Activated T-helper 1 cell treated with anti-CD3 and anti-CD28 coated beads, Interleukin-12 subunit alpha, Interleukin-12 subunit beta, Interleukin-2, Interleukin-4 antibody, amounts not matched to agents 30 ng/mL and 10 ng/mL and 1 ng/mL, durations not matched to agents 14 hours and 24 hours and 36 hours (primary cell): ENCODE data around the gene TOP3B. TPM values are rescaled to one million over a fixed set of nuclear protein-coding genes. Genes with fewer than 3 reads are reported as not detected.
"Not testable (repeated sequence)": the region's sequence is repeated elsewhere in the genome, so short reads cannot be mapped to it uniquely, and the experiment has no call there.

Experiments used
- DNase-seq: peaks from one replicate; pipeline ENCODE4 v3.0.0; 2021; ENCODE audit warnings: low spot score
- H3K27ac Mint-ChIP-seq: one replicate; pipeline ENCODE4 v1.8.0; 2021; ENCODE audit warnings: mild to moderate bottlenecking, mixed read lengths
- H3K27me3 Mint-ChIP-seq: one replicate; pipeline ENCODE4 v1.8.0; 2022; ENCODE audit warnings: mild to moderate bottlenecking, moderate library complexity, mixed read lengths; ENCODE audit not compliant: insufficient read depth
- H3K36me3 Mint-ChIP-seq: one replicate; pipeline ENCODE4 v1.8.0; 2021; ENCODE audit warnings: low read depth, mixed read lengths
- H3K4me1 Mint-ChIP-seq: one replicate; pipeline ENCODE4 v1.8.0; 2021; ENCODE audit warnings: low read depth, mixed read lengths
- H3K4me3 Mint-ChIP-seq: one replicate; pipeline ENCODE4 v1.8.0; 2021; ENCODE audit warnings: mild to moderate bottlenecking, moderate library complexity, mixed read lengths
- H3K9me3 Mint-ChIP-seq: one replicate; pipeline ENCODE4 v1.8.0; 2021; ENCODE audit warnings: mixed read lengths
- intact Hi-C: fragments of 100-400 bp; cut with micrococcal nuclease; formaldehyde crosslinking; loops from one replicate; pipeline ENCODE4 v1.15.1; 2024
- total RNA-seq: library from RNA; stranded (reverse); gene quantifications from 2 replicates; pipeline ENCODE4 v1.2.3, GENCODE V29; 2022

TOP3B gene
- total RNA-seq, 1 donor from 2014 or later, result 48.4 TPM

DNA sequence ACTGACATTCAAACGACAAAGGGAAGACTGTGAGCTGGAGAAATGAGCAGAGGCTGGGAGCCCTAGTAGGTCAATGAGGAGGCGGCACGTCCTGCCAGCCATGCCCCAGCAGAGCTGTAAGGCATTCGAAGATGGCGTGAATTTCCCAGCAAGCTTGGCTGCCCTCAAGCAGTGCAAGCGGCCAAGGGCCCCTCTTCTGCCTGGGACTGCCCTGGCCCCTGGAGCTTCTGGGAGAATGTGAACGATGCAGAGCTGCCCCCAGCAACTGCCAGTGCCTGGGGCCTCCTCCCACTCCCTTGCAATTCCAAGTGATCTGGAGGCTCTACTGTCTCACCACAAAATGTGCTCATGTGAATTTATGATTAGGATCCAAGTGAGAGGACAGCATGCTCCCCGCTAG is 34.2 kb downstream of the TOP3B start:
- Mint-ChIP-seq H3K27ac (no peak overlapping the region), H3K36me3 (peaks cover 8% of the 10 kb centered on the region), H3K27me3 (no peaks in the 10 kb centered on the region), H3K9me3 (no peaks in the 10 kb centered on the region), H3K4me1 (peaks cover 12% of the 10 kb centered on the region), H3K4me3 (no peak overlapping the region)
- DNase-seq, result no peak
- intact Hi-C loops, result no loop called here

- intact Hi-C loops, result no loop called here
- Mint-ChIP-seq H3K27me3 (no peaks in the 10 kb centered on the region), H3K36me3 (peaks cover 8% of the 10 kb centered on the region), H3K9me3 (no peaks in the 10 kb centered on the region), H3K4me1 (peaks cover 20% of the 10 kb centered on the region), H3K4me3 (no peak overlapping the region), H3K27ac (no peak overlapping the region)
- DNase-seq, result no peak
Measured at GRCh38 chr22:21947040-21948014, 35.3 kb downstream of the TOP3B start.

DNA sequence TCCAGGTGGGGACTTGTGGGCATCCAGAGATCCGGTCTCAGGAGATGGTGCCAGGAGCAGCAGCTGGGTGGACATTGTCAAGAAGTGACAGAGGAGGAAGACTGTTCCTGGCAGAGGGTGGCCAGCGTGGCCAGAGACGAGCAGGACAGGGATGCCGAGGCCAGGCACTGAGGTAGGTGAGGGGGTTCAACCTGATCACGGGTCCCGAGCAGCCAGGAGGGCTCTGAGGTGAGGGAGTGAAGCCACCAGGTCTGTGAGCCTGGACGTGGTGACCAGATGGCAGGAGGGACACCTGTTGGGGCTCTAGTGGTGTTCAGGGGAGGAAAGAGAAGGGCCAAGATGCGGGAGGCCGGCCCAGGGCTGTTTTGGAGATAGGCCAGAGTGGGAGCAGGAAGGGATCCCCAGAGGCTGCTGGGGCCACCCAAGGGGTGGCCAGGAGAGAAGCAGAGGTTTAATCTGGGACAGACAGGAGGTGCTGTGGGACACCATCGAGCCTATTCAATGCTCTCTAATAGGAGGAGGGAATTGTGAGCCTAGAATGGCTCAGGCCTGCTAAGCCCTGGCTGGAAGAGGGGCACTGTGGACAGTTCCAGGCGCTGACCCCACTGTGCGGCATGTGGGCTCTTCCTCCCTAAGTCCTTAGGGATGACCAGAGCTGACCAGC is 36.2 kb downstream of the TOP3B start:
- peaks cover 7% of the 10 kb centered on the region for H3K36me3 Mint-ChIP-seq
- DNase-seq, result no peak
- H3K4me3 Mint-ChIP-seq, result no peak overlapping the region
- H3K9me3 Mint-ChIP-seq, result no peaks in the 10 kb centered on the region
- intact Hi-C loops, result no loop called here
- no peaks in the 10 kb centered on the region for H3K27me3 Mint-ChIP-seq
- H3K27ac Mint-ChIP-seq, result peak overlapping the region; percentile 26
- peaks cover 24% of the 10 kb centered on the region for H3K4me1 Mint-ChIP-seq

- H3K27me3 Mint-ChIP-seq, result no peaks in the 10 kb centered on the region
- H3K9me3 Mint-ChIP-seq, result no peaks in the 10 kb centered on the region
- peaks cover 10% of the 10 kb centered on the region for H3K36me3 Mint-ChIP-seq
- DNase-seq, result no peak
- H3K4me1 Mint-ChIP-seq, result peaks cover 27% of the 10 kb centered on the region
- H3K27ac Mint-ChIP-seq, result peak overlapping the region; percentile 26
- intact Hi-C loops, result no loop called here
- no peak overlapping the region for H3K4me3 Mint-ChIP-seq
Measured at GRCh38 chr22:21945453-21946261, 36.9 kb downstream of the TOP3B start.

- H3K9me3 Mint-ChIP-seq, result no peaks in the 10 kb centered on the region
- H3K4me1 Mint-ChIP-seq, result peaks cover 27% of the 10 kb centered on the region
- no peaks in the 10 kb centered on the region for H3K27me3 Mint-ChIP-seq
- no peak for DNase-seq
- intact Hi-C loops, result no loop called here
- peak overlapping the region; percentile 21 for H3K27ac Mint-ChIP-seq
- H3K4me3 Mint-ChIP-seq, result no peak overlapping the region
- H3K36me3 Mint-ChIP-seq, result peaks cover 10% of the 10 kb centered on the region
Measured at GRCh38 chr22:21944871-21945270, 37.7 kb downstream of the TOP3B start.

GRCh38 chr22:21943571-21944448 is 38.8 kb downstream of the TOP3B start:
- Mint-ChIP-seq H3K9me3 (no peaks in the 10 kb centered on the region), H3K27ac (no peak overlapping the region), H3K27me3 (no peaks in the 10 kb centered on the region), H3K4me3 (no peak overlapping the region), H3K36me3 (peaks cover 10% of the 10 kb centered on the region), H3K4me1 (peaks cover 35% of the 10 kb centered on the region)
- no peak for DNase-seq
- intact Hi-C loops, result no loop called here

- no peak for DNase-seq
- Mint-ChIP-seq H3K9me3 (no peaks in the 10 kb centered on the region), H3K27ac (peak overlapping the region; percentile 72), H3K36me3 (peaks cover 10% of the 10 kb centered on the region), H3K27me3 (no peaks in the 10 kb centered on the region), H3K4me1 (peaks cover 47% of the 10 kb centered on the region), H3K4me3 (no peak overlapping the region)
- intact Hi-C loops, result no loop called here
Measured at GRCh38 chr22:21942407-21943343, 39.9 kb downstream of the TOP3B start.

DNA sequence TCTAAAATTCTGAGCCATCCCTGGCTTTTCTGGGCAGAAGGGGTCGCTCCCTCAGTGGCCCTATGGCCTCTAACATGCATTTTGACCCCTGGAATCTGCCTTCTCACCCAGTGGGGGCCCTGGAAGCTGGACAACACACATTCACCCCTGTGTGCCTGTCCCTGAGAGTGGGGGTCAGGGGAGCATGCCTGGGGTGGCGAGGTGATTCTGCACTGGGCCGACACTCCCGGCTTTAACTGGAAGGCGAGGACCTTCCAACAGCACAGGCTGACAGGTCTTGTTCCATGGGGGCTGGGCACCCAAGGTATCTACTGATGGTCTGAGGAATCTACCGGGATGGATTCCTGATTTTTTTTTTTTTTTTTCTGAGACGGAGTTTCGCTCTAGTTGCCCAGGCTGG is 40.7 kb downstream of the TOP3B start:
- intact Hi-C loops, result no loop called here
- peaks cover 49% of the 10 kb centered on the region for H3K4me1 Mint-ChIP-seq
- no peak overlapping the region for H3K4me3 Mint-ChIP-seq
- H3K27me3 Mint-ChIP-seq, result peaks cover 1% of the 10 kb centered on the region
- peak overlapping the region; percentile 72 for H3K27ac Mint-ChIP-seq
- no peak for DNase-seq
- H3K9me3 Mint-ChIP-seq, result no peaks in the 10 kb centered on the region
- peaks cover 10% of the 10 kb centered on the region for H3K36me3 Mint-ChIP-seq

DNA sequence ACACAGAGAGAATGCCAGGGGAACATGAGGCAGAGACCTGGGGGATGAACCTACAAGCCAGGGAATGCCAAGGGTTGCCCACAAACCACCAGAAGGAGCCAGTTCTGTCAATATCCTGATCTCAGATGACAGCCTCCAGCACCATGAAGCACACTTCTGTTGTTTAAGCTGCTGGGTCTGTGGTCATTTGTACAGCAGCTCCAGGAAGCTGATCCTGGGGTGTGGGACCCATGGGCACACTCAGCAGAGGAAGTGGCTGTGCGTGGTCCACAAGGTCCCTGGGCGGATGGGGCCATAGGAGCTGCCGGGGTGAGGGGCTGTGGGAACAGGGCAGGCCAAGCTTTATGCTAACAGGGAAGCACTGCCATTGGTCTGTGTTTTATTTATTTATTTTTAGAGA is 42.1 kb downstream of the TOP3B start:
- Mint-ChIP-seq H3K27ac (no peak overlapping the region), H3K27me3 (peaks cover 1% of the 10 kb centered on the region), H3K4me3 (no peak overlapping the region), H3K36me3 (peaks cover 15% of the 10 kb centered on the region), H3K4me1 (peaks cover 49% of the 10 kb centered on the region), H3K9me3 (no peaks in the 10 kb centered on the region)
- intact Hi-C loops, result no loop called here
- no peak for DNase-seq

- H3K27me3 Mint-ChIP-seq, H3K27ac Mint-ChIP-seq, DNase-seq, H3K9me3 Mint-ChIP-seq, H3K4me3 Mint-ChIP-seq: not testable (repeated sequence)
- H3K36me3 Mint-ChIP-seq, result peaks cover 13% of the 10 kb centered on the region
- intact Hi-C loops, result loop anchor here (2.0 to 5.0 kb wide), 4 partner anchors 13 to 173 kb away; partner anchors contain the start of genes PPM1F and TOP3B
- peaks cover 46% of the 10 kb centered on the region for H3K4me1 Mint-ChIP-seq
Measured at GRCh38 chr22:21939935-21940334, 42.7 kb downstream of the TOP3B start.

DNA sequence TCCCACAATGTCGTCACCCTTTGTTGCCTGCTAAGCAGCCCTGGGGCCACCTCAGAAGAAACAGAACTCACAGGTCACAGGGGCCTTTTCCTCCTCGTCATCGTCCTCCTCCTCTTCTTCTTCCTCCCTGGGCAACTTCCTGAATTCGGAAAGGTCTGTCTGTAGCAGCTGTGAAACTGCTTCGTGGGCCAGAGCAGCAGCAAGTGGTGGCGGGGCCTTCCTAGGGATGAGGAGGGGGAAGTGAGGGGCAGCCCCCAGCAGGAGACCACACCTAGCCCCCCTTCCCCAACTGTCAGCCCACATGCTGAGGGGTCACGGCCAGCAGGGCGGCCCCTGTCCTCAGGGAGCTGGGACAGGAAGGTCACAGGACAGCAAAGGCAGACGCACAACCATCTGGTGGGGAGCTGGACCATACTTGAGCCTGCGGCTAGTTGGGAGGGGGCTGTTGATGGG is 43.1 kb downstream of the TOP3B start:
- H3K36me3 Mint-ChIP-seq, result peaks cover 10% of the 10 kb centered on the region
- H3K27ac Mint-ChIP-seq, result peak overlapping the region; percentile 29

More for the DNA sequence above, 43.1 kb downstream of the TOP3B start:
- no peaks in the 10 kb centered on the region for H3K9me3 Mint-ChIP-seq
- intact Hi-C loops, result loop anchor here (2.0 to 5.0 kb wide), 4 partner anchors 13 to 173 kb away; partner anchors contain the start of genes PPM1F and TOP3B
- H3K4me1 Mint-ChIP-seq, result peaks cover 44% of the 10 kb centered on the region
- H3K4me3 Mint-ChIP-seq, result no peak overlapping the region
- DNase-seq, result no peak
- peaks cover 1% of the 10 kb centered on the region for H3K27me3 Mint-ChIP-seq
